ENCODE results near the gene CDC7. TPM values are rescaled to one million over a fixed set of nuclear protein-coding genes. Genes with fewer than 3 reads are reported as not detected.

The CDC7 gene
- total and polyA plus RNA-seq, 2 donors (not counting 1 experiment from before 2014, with no cell fraction given), result 3.9 to 7.4 TPM

- ChIA-PET CTCF (no interaction called here), POLR2A (no interaction called here)
- Histone ChIP-seq H3K27ac (ENCODE audit: low read length in 2 of 2) (no peak overlapping the region), H2AFZ (ENCODE audit: insufficient read depth, low read depth, low read length, poor library complexity, severe bottlenecking) (no peak overlapping the region), H3K79me2 (ENCODE audit: control insufficient read depth, insufficient read depth, low read length) (no peaks in the 10 kb centered on the region), H3K9me3 (ENCODE audit: control extremely low read depth in 1 of 3, control insufficient read depth in 2 of 3, insufficient read depth in 1 of 3, low read length in 2 of 3) (peaks cover 0 to 8% (median 0%) of the 10 kb centered on the region in 3 donors), H3K4me3 (ENCODE audit: control extremely low read depth in 1 of 5, extremely low read depth in 1 of 5, insufficient read depth in 1 of 5, low read depth in 2 of 5, low read length in 4 of 5) (no peak overlapping the region), H3K27me3 (replicated peaks in 1 of 4; ENCODE audit: control extremely low read depth in 1 of 4, control insufficient read depth in 3 of 4, insufficient read depth in 4 of 4, low read length in 3 of 4) (peaks cover 0 to 3% (median 1%) of the 10 kb centered on the region in 4 experiments), H3K4me2 (replicated peaks; ENCODE audit: low read depth, low read length, poor library complexity, severe bottlenecking) (no peak overlapping the region), H3K36me3 (replicated peaks in 1 of 2; ENCODE audit: control extremely low read depth in 1 of 2, control insufficient read depth in 1 of 2, extremely low read depth in 1 of 2, insufficient read depth in 2 of 2, low read length in 1 of 2) (no peaks in the 10 kb centered on the region), H3K9ac (ENCODE audit: low read length) (no peak overlapping the region), H3K4me1 (ENCODE audit: control insufficient read depth in 2 of 2, insufficient read depth in 2 of 2, low read length in 2 of 2) (peaks cover 12 to 15% of the 10 kb centered on the region in 2 donors), H4K20me1 (ENCODE audit: control insufficient read depth, insufficient read depth, low read length, poor library complexity, severe bottlenecking) (no peaks in the 10 kb centered on the region)
- 38% methylated on average over 2 of the region's 3 CpGs for WGBS (ENCODE audit: insufficient coverage)
- H3K27ac Mint-ChIP-seq, result no peak overlapping the region
- intact Hi-C loops (cut with micrococcal nuclease), result no loop called here
- ATAC-seq (ENCODE audit: low read depth) (no peak), DNase-seq (no peak)
- H3K4me1 Mint-ChIP-seq, result peaks cover 10% of the 10 kb centered on the region
- H3K9me3 Mint-ChIP-seq (ENCODE audit: insufficient read depth), result peaks cover 2% of the 10 kb centered on the region
- H3K4me3 Mint-ChIP-seq, result no peak overlapping the region
- peaks cover 18% of the 10 kb centered on the region for H3K27me3 Mint-ChIP-seq
- TF ChIP-seq EZH2 (IDR thresholded peaks at IDR 0.05; ENCODE audit: borderline replicate concordance, insufficient read depth, low read depth, low read length, poor library complexity, severe bottlenecking), result no peak
- TF ChIP-seq, protein P1, sequence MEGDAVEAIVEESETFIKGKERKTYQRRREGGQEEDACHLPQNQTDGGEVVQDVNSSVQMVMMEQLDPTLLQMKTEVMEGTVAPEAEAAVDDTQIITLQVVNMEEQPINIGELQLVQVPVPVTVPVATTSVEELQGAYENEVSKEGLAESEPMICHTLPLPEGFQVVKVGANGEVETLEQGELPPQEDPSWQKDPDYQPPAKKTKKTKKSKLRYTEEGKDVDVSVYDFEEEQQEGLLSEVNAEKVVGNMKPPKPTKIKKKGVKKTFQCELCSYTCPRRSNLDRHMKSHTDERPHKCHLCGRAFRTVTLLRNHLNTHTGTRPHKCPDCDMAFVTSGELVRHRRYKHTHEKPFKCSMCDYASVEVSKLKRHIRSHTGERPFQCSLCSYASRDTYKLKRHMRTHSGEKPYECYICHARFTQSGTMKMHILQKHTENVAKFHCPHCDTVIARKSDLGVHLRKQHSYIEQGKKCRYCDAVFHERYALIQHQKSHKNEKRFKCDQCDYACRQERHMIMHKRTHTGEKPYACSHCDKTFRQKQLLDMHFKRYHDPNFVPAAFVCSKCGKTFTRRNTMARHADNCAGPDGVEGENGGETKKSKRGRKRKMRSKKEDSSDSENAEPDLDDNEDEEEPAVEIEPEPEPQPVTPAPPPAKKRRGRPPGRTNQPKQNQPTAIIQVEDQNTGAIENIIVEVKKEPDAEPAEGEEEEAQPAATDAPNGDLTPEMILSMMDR (IDR thresholded peaks at IDR 0.05), result no peak
These were observed 47.9 kb downstream of the CDC7 start for GRCh38 chr1:91548376-91549040.

GRCh38 chr1:91549041-91549735 is 48.5 kb downstream of the CDC7 start:
- Histone ChIP-seq H3K4me2 (replicated peaks; ENCODE audit: low read depth, low read length, poor library complexity, severe bottlenecking) (no peak overlapping the region), H3K27me3 (replicated peaks in 1 of 4; ENCODE audit: control extremely low read depth in 1 of 4, control insufficient read depth in 3 of 4, insufficient read depth in 4 of 4, low read length in 3 of 4) (peaks cover 0 to 3% (median 1%) of the 10 kb centered on the region in 4 experiments), H3K4me1 (ENCODE audit: control insufficient read depth in 2 of 2, insufficient read depth in 2 of 2, low read length in 2 of 2) (peaks cover 12 to 15% of the 10 kb centered on the region in 2 donors), H3K36me3 (replicated peaks in 1 of 2; ENCODE audit: control extremely low read depth in 1 of 2, control insufficient read depth in 1 of 2, extremely low read depth in 1 of 2, insufficient read depth in 2 of 2, low read length in 1 of 2) (no peaks in the 10 kb centered on the region), H3K9me3 (ENCODE audit: control extremely low read depth in 1 of 3, control insufficient read depth in 2 of 3, insufficient read depth in 1 of 3, low read length in 2 of 3) (peaks cover 0 to 8% (median 0%) of the 10 kb centered on the region in 3 donors), H3K79me2 (ENCODE audit: control insufficient read depth, insufficient read depth, low read length) (no peaks in the 10 kb centered on the region), H4K20me1 (ENCODE audit: control insufficient read depth, insufficient read depth, low read length, poor library complexity, severe bottlenecking) (no peaks in the 10 kb centered on the region), H3K27ac (ENCODE audit: low read length in 2 of 2) (no peak overlapping the region), H3K4me3 (ENCODE audit: control extremely low read depth in 1 of 5, extremely low read depth in 1 of 5, insufficient read depth in 1 of 5, low read depth in 2 of 5, low read length in 4 of 5) (no peak overlapping the region), H3K9ac (ENCODE audit: low read length) (no peak overlapping the region), H2AFZ (ENCODE audit: insufficient read depth, low read depth, low read length, poor library complexity, severe bottlenecking) (no peak overlapping the region)
- Mint-ChIP-seq H3K9me3 (ENCODE audit: insufficient read depth) (peaks cover 2% of the 10 kb centered on the region), H3K4me1 (peaks cover 10% of the 10 kb centered on the region), H3K27me3 (peaks cover 18% of the 10 kb centered on the region), H3K27ac (no peak overlapping the region), H3K4me3 (no peak overlapping the region)
- DNase-seq (no peak), ATAC-seq (ENCODE audit: low read depth) (no peak)
- TF ChIP-seq, protein P1 (IDR thresholded peaks at IDR 0.05), result no peak
- TF ChIP-seq EZH2 (IDR thresholded peaks at IDR 0.05; ENCODE audit: borderline replicate concordance, insufficient read depth, low read depth, low read length, poor library complexity, severe bottlenecking), result no peak
- intact Hi-C loops (cut with micrococcal nuclease), result no loop called here
- POLR2A ChIA-PET, result no interaction called here
- CTCF ChIA-PET, result no interaction called here
- WGBS (ENCODE audit: insufficient coverage), result no CpG with 5 or more reads among the region's 2 CpGs

Data from B cell (primary cell).